GM19468 (cell line): ENCODE results near the gene CBLB.
"Not testable (repeated sequence)": the region's sequence is repeated elsewhere in the genome, so short reads cannot be mapped to it uniquely, and the experiment has no call there.

Experiments used
- ATAC-seq: cut with Tn5 transposase; IDR thresholded peaks from one replicate; pipeline ENCODE4 v1.9.1; 2021; ENCODE audit warnings: mild to moderate bottlenecking, moderate library complexity, moderate number of reproducible peaks; ENCODE audit not compliant: unreplicated experiment; ENCODE audit errors: extremely low read depth

The CBLB gene

DNA sequence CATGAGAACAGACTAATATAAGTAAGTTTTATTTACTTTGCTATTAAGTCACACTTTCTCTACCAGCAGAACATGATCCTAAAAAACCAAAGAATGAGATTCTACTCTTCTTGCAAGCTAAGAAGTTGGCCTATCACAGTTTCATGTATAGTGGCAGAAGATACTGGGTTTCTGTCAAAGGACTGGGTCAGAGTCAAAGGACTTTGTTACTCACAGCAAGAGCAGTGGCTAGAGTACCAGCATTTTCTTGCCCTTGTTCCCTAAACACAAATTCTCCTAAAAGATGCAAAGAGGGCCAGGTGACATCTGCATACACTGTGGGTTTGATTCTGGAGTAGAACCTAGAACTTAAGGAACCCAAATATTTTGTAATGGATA, 105.2 kb downstream of the CBLB start:
- no peak for ATAC-seq

GRCh38 chr3:105762749-105763658, 105.8 kb downstream of the CBLB start:
- ATAC-seq, result no peak

GRCh38 chr3:105762214-105762613, 106.6 kb downstream of the CBLB start:
- ATAC-seq, result not testable (repeated sequence)

DNA sequence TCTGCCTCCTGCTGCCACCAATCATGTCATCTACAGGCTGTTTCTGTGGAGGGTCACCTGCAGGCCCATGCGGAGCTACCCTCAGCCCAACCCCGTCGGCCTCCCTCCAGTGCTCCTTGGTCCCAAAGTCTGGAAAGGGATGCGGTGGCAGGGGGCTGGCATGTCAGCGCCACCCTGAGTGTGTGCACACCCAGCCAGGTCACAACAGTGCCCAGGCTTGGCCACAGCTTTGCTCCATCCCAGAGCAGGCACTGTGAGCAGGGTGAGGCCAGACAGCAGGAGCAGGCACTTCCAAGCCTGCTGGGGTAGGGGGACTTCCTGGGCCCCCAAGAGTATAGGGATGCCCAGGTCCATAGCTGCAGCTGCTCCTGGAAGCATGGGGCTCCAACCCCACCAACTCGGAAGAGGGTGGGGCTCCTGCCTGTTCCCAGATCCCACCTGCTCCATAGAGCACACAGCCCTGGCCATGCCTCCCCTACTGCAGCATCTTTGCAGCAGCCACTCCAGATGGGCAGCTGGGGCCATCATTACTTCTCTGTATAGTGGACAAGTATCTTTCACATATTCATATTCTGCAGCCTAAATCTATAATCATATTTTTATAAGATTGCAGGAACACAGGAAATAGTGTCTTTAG, 109.3 kb downstream of the CBLB start:
- ATAC-seq, result no peak

DNA sequence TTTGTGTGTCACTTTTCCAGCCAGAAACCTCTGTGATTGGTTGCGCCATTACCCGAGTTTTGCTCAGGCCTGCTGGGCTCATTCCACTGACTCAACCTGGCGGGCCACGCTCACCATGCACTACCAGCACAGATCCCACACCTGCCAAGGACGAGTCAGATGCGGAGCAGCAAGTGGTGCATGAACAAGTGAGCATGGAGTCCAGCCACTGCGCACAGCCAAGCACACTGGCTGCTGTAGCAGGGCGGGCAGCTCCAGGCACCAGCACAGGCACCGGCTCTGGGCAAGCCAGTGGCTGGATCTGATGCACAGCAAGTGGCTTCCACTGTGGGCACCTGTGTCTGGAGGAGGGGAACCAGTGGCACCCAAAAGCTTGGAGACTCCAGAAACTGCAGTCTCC, 110.4 kb downstream of the CBLB start:
- ATAC-seq, result no peak

- ATAC-seq, result no peak
Observed at GRCh38 chr3:105755121-105755886, 113.5 kb downstream of the CBLB start.

DNA sequence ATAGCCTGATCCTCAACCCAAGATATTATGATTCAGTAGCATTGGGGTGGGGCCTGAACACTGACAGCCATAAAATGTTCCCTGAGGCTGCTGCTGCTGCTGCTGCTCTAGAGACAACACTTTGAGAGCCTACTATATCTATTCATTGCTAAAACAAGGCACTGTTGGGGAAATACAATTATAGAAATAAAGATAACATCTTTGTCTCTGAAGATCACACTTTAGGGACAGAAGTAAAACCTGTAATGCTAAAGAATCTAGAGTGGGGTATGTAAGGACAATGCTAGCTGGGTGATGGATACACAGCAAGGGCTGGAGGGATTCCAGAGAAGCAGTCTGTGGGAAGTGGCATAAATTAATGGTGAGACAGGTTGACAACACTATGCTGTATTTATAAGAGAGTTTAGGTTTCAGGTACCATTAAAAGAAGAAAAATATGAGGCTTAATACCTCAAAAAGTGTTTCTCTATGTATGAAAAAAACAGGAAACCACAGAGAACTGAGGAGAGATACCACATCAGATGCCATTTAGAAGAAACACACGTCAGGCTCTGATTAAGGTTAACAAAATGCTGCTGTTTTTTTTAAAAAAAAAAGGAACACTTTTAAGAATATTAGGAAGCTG, 115.9 kb downstream of the CBLB start:
- ATAC-seq, result no peak

GRCh38 chr3:105747696-105748095, 121.1 kb downstream of the CBLB start:
- no peak for ATAC-seq

DNA sequence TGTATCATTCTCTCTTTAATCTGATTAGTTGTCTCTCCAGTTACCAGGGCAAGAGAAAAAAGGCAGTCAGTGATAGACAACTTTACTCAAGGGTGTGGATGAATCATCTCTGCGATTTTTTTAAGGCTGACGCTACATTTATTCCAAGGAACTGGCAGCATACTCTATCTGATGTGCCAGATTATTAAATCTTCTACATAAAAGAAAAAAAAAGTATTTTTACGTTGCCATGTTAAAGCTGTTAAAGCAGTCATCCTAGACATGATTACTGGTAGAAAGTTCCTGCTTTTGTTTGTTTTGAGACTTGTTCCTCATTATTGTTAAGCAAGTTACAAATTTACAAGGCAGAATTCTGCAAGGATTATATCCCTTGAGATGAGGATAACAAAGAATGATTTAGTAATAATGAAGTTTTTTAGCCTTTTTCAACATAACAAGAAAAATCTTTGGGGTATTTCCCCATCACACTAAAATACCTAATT, 121.7 kb downstream of the CBLB start:
- ATAC-seq, result no peak

- no peak for ATAC-seq
Observed at GRCh38 chr3:105746231-105746996, 122.4 kb downstream of the CBLB start.

DNA sequence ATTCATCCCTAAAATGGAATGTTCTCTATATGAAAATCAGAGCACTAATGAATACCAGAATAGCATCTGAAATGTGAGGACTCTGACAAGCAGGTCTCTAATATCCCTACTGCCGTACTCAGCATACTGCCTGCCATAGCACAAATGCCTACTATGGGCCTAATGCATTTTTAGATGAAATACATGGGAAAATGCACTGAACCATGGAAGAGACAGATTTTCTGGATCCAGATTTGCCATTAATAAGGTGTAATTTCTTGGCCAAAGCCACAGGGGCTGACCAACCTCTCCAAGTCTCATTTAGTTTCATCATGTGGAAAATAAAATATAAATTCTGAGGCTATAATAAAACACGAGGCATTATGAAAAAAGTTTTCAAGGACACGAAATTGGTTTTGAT, 123.8 kb downstream of the CBLB start:
- no peak for ATAC-seq

GRCh38 chr3:105744202-105744601, 124.6 kb downstream of the CBLB start:
- ATAC-seq, result no peak

DNA sequence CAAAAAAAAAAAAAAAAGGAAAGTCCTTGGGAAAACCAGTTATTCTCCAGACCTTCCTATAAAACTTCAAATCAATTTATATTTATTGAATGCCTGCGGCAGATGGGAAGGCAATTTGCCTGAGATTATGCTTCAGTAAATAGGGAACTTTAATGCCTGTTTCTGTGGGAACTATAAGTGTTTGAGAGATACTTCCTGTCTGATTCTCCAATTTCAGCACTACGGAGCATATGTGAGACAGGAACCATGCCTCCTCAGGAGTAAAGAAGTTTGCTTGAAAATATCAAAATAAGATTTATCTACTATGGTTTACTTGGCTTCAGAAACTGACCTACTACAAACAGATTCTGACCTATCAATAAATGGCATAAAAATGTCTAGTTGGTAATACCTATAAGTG, 135.5 kb downstream of the CBLB start:
- no peak for ATAC-seq

DNA sequence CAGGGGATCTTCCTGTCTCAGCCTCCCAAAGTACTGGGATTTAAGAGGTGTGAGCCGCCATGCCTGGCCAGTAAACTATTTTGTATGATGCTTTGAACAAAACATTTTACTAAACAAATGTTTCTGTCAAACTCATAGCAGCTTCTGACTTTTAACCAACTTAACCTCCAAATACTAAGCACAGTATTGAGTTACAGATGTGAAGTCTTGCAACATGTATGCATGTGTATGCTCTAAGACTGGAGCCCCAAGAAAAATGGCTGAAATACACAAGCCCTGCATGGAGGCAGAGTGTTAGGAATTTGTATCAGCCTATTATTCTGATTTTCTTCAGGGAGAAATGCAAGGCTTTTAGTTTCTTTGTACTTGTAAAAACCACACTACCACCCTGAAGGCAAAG, 137.1 kb downstream of the CBLB start:
- ATAC-seq, result no peak

DNA sequence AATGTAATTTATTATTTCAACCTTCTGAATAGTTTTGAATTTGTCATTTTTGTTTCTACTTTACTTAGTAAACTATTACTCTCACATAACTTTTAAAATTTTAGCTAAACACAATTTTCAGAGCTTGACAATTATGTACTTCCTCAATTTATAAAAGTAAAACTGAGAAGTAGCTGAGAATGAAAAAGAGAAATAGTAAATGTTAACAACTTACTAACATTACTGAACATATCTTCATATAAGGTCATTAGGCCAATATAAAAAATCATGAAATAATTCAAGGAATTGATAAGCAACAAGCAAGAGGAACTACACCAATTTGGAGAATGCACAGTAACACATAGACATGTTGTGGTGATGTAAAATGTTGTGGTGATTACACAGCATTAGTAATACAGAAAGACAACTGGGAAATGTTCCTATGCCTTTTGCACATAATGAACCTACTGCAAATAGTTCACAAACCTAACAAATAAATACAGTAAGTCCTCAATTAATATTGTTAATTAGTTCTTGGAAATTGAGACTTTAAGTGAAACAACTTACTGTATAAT, 137.9 kb downstream of the CBLB start:
- ATAC-seq, result no peak

DNA sequence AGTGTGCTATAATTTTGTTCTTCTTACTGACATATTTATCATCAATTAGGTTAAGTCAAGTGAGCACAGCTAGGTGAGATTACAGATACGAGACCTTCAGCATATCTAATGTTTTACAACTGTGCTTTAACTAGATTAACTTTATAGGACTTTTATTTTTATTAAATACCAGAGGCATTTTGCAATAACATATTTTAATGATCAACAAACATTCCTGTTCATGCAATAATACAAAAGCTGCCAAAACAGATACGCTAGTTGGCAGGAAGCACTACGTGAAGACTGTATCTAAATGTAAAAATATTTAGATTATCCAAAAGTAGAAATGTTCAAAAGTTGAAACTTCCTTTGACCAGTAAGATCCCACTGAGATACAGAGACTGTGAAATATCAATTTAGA, 139.1 kb downstream of the CBLB start:
- no peak for ATAC-seq

DNA sequence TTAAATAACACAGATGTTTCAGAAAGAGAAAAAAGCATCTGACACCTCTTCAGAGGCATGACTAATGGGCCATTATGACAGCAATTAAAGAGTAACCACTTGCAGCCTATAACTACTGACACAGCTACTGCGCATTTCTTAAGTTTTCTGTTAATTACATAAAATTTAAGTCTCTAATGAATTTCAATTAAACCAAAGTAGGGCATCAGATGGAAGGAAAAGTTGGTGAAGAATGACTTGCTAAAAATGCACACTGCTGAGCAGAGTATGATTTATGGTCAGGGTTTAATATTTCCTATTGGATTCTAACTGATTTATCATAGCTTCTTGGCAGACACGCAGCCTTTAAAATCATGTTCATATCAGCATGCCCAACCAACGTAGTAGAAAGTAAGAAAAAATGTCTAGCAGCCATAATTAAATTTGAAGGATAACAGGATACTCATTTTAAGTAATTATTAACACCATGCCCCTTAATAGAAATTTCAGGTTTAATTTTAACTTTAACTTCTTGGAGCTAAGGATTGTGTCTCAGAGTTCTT, 140.0 kb downstream of the CBLB start:
- ATAC-seq, result no peak

- not testable (repeated sequence) for ATAC-seq
Observed at GRCh38 chr3:105727036-105727435, 141.8 kb downstream of the CBLB start.

DNA sequence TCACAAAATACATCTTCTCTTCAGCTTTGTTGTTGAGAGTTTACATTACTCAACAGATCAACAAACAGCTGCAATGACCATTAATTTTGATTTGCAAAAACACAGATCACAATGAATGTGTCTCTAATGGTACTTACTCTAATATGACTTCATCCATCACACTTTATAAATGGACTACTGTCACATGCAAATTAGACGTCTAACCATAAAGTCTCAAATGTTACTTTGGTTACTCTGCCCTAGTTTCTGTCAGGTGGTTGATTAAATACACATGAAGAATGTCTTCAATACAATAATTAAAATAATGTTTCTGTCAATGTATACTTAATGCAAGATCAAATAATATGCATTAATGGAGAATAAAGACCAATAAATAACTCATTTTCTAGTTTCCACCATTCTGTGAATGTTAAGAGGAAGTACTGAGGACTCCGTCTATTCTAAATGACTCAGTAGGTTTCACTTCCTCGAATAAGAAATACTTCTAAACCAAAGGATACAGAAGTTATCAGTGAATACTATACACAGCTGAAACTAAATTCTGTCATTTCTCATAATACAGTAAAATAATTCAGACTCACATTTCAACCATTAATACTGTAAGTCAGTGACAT, 145.8 kb downstream of the CBLB start:
- peak; percentile 99 for ATAC-seq
